Activated T-cell treated with anti-CD3 and anti-CD28 coated beads for 24 hours (primary cell): ENCODE data around the gene CLEC4M.
"Not testable (repeated sequence)": the region's sequence is repeated elsewhere in the genome, so short reads cannot be mapped to it uniquely, and the experiment has no call there.

Experiments used
- DNase-seq: peaks from one replicate; pipeline ENCODE4 v3.0.0-alpha.2; 2020; ENCODE audit warnings: low read depth

The CLEC4M gene

DNA sequence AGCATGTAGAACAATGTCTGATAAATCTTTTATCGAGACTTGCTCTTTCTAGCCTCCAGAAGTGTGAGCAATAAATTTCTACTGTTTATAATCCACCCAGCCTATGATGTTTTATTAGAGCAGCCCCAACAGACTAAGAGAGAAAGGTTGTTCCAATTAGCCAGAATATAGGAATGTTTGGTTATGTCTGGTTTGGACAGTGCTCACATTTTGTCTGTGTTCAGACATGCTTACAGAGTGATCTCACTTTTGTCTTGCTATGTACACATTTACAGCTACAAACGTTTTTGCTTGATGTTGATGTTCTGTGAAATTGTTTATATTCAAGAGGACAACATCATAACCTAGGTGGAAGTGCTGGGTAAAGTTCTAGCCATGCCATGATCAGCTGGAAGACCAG lies 48.9 kb downstream of the CLEC4M start:
- DNase-seq = no peak

DNA sequence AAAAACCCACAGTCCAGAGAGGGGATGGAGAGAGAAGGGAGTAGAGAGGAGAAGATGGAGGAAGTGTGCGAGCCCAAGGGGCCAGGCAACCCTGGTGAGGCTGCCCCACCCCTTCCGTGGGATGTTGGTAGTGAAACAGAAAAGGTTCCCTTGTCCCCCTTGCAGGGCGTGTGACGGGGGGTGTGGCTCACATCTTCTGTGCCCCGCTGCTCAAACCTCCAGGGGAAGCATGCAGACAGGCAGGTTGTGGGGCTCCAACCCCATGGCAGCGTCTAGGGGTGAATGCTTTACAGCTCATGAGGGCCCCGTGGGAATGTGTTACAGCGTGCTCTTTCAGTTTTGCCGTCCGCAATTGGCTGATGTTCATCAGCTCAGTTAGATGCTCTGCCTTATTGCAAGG lies 52.3 kb downstream of the CLEC4M start:
- DNase-seq = no peak

DNA sequence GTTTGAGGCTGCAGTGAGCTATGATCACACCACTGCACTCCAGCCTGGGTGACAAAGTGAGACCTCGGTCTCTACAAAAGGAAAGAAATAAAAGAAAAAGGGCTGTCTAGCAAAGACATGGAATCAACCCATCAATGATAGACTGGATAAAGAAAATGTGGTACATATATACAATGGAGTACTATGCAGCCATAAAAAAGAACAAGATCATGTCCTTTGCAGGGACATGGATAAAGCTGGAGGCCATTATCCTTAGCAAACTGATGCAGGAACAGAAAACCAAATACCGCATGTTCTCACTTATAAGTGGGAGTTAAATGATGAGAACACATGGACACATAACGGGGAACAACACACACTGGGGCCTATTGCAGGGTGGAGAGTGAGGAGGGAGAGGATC lies 53.0 kb downstream of the CLEC4M start:
- DNase-seq = not testable (repeated sequence)

DNA sequence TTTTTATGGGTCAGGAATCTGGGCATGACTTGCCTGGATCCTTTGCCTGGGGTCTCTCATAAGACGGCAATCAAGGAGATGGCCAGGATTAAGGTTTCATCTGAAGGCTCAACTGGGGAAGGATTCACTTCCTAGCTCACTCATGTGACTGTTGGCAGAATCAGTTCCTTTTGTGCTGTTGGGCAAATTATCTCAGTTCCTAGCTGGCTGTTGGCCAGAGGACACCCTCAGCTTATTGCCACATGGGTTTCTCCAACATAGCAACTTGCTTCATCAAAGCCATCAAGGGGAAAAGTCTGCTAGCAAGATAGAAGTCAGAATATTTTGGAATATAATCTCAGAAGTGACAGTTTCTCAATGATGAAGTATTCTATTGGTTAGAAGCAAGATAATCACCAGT lies 54.8 kb downstream of the CLEC4M start:
- no peak for DNase-seq

DNA sequence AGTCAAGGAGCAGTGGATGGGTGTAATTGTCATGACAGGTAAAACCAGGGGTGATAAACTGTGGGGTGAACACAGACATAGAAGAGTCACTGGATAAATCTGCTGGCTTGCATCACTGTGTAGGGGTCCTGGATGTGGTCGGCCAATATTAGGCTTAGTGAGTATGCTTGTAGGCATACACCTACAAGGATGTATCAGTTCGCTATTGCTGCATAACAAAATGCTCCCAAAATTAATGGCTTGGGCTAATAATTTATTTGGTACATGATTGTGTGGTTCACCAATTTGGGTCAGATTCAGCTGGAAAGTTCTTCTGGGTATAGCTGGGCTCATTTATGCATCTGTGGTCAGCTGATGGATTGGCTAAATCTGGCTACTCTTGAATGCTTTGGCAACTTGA lies 55.8 kb downstream of the CLEC4M start:
- no peak for DNase-seq
